Tibial nerve (tissue), 4 donors: Measurements from ENCODE around the gene ERCC4.

ENCODE experiments used
- CTCF ChIP-seq, 5 experiments: fragments of 200-600 bp in 3 of 5; fragments of 450-650 bp in 2 of 5; sonication (generic) in 3 of 5; IDR thresholded peaks; one replicate each; pipeline ENCODE4 v1.5.1; 2016 to 2019; ENCODE audit warnings: antibody characterized with exemption in 5 of 5, mild to moderate bottlenecking in 3 of 5, moderate library complexity in 2 of 5
- EP300 ChIP-seq, 2 donors: sonication (generic); formaldehyde crosslinking; IDR thresholded peaks; one replicate each; pipeline ENCODE4 v1.6.1; 2017; ENCODE audit warnings: antibody characterized with exemption in 2 of 2, mild to moderate bottlenecking in 1 of 2
- POLR2A ChIP-seq, 2 donors: fragments of 450-650 bp; IDR thresholded peaks; one replicate each; pipeline ENCODE4 v1.6.1; 2017; ENCODE audit warnings: antibody characterized with exemption in 2 of 2, mild to moderate bottlenecking in 2 of 2, moderate library complexity in 2 of 2

- TF ChIP-seq CTCF (IDR thresholded peaks at IDR 0.05) (peak; percentile 38 to 70 (median 64)), POLR2A (IDR thresholded peaks at IDR 0.05) (no peak), EP300 (IDR thresholded peaks at IDR 0.05) (no peak)
Measured at GRCh38 chr16:13923703-13924298, 3.8 kb downstream of the ERCC4 start.
